Measurements from ENCODE around the gene PRR36.

The PRR36 gene

DNA sequence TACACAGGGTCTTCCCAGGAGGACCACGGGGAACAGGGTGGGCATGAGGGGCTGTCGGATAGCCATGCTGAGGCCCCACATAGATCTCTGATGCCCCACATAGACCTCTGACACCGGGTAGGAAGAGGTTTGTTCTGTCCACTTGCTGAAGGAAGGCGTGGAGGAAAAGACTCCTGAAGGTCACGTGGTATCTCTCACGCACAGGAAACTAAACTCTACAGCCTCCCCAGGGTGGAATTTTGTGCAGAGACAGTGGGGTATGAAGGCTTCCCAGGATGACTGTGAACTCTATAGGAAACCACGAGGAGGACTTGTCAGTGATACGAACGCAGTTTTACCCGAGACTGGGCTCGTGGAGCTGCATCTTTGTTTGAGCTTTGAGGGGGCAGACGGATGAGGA, 41.4 kb downstream of the PRR36 start:
- no peak for DNase-seq (ENCODE audit: low spot score)
- in situ Hi-C loops (cut with MboI; ENCODE audit: low pct_unique_long_range_greater_than_20kb, low sequenced_read_pairs, unreplicated experiment): no loop called here
- TF ChIP-seq, protein P1, sequence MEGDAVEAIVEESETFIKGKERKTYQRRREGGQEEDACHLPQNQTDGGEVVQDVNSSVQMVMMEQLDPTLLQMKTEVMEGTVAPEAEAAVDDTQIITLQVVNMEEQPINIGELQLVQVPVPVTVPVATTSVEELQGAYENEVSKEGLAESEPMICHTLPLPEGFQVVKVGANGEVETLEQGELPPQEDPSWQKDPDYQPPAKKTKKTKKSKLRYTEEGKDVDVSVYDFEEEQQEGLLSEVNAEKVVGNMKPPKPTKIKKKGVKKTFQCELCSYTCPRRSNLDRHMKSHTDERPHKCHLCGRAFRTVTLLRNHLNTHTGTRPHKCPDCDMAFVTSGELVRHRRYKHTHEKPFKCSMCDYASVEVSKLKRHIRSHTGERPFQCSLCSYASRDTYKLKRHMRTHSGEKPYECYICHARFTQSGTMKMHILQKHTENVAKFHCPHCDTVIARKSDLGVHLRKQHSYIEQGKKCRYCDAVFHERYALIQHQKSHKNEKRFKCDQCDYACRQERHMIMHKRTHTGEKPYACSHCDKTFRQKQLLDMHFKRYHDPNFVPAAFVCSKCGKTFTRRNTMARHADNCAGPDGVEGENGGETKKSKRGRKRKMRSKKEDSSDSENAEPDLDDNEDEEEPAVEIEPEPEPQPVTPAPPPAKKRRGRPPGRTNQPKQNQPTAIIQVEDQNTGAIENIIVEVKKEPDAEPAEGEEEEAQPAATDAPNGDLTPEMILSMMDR (IDR thresholded peaks at IDR 0.05; ENCODE audit: extremely low read depth, insufficient read depth, missing control alignments): no peak

- TF ChIP-seq, protein P1 (IDR thresholded peaks at IDR 0.05; ENCODE audit: extremely low read depth, insufficient read depth, missing control alignments): no peak
- peak; percentile 5 for DNase-seq (ENCODE audit: low spot score)
- in situ Hi-C loops (cut with MboI; ENCODE audit: low pct_unique_long_range_greater_than_20kb, low sequenced_read_pairs, unreplicated experiment): no loop called here
These were observed 42.2 kb downstream of the PRR36 start for GRCh38 chr19:7832009-7832408.

GRCh38 chr19:7831452-7831851, 42.7 kb downstream of the PRR36 start:
- in situ Hi-C loops (cut with MboI; ENCODE audit: low pct_unique_long_range_greater_than_20kb, low sequenced_read_pairs, unreplicated experiment): no loop called here
- DNase-seq (ENCODE audit: low spot score): peak; percentile 38
- TF ChIP-seq, protein P1 (IDR thresholded peaks at IDR 0.05; ENCODE audit: extremely low read depth, insufficient read depth, missing control alignments): no peak

- DNase-seq (ENCODE audit: low spot score): peak; percentile 30
- in situ Hi-C loops (cut with MboI; ENCODE audit: low pct_unique_long_range_greater_than_20kb, low sequenced_read_pairs, unreplicated experiment): no loop called here
- TF ChIP-seq, protein P1 (IDR thresholded peaks at IDR 0.05; ENCODE audit: extremely low read depth, insufficient read depth, missing control alignments): no peak
These were observed 43.4 kb downstream of the PRR36 start for GRCh38 chr19:7830823-7831222.

DNA sequence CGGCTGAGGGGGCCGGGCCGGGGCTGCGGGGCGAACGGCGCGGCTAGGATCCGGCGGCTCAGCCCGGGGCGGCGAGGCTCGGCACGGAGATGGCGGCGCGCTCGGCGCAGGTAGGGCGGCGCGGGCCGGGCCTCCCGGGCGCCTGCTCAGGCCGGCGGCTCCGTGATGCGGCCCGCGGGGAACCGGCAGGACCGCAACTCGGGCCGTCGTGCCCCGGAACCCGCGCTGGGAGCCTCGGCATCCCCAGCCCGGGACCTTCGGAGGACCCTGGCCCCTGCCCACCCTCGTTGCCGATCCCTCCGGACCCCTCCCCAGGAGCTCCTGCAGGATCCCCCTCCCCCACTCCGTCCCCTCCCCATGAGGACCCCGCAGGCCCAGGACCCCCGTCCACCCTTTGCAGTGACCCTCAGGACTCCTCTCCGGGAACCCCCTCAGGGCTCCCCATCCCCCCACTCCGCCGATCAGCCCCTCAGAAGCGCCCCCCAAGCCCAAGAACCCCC, 43.9 kb downstream of the PRR36 start:
- no peak for DNase-seq (ENCODE audit: low spot score)
- in situ Hi-C loops (cut with MboI; ENCODE audit: low pct_unique_long_range_greater_than_20kb, low sequenced_read_pairs, unreplicated experiment): no loop called here
- TF ChIP-seq, protein P1 (IDR thresholded peaks at IDR 0.05; ENCODE audit: extremely low read depth, insufficient read depth, missing control alignments): no peak

DNA sequence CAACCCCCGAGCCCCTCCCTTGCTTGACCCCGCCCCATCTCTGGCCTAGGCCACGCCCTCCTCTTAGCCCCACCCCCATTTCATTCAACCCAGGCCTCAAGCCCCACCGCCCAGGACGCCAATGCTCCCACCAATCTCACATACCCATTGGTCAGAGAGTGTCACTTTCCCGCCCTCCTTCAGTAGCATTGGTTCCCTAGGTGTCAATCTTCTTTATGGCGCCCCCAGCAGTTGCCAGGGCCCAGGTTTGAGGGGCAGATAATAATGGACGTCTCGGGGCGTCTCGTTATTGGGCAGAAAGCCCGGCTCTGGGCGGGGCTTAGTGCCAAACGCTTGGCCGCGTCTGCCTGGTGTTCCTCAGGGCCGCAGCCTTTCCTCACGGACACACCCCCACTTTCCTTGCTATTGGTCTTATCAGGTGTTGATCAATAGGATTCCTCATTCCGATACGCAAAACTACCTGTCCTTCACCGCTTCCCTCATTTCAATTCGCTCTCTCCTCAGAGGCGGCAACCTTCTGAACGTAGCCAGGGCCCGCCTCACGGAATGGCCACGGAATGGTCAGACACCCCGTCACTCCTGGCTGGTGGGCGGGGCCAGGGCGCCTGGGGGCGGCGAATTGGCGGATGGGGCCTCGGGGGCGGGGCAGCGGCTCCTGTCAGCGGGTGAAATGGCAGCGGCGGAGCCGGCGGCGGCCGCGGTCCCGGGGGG, 44.5 kb downstream of the PRR36 start, which contains the start of gene EVI5L:
TSS of gene EVI5L (plus strand) at position 658 of the 711 bp plus-strand sequence. CDS start 16,325 bp downstream, outside the sequence.
- TF ChIP-seq, protein P1 (IDR thresholded peaks at IDR 0.05; ENCODE audit: extremely low read depth, insufficient read depth, missing control alignments): no peak
- in situ Hi-C loops (cut with MboI; ENCODE audit: low pct_unique_long_range_greater_than_20kb, low sequenced_read_pairs, unreplicated experiment): no loop called here
- DNase-seq (ENCODE audit: low spot score): peak; percentile 100
